IMR-90 (cell line): ENCODE measurements around the gene CCDC148. TPM values are rescaled to one million over a fixed set of nuclear protein-coding genes. Genes with fewer than 3 reads are reported as not detected.

Experiments
- ATAC-seq: fragments of 200-7000 bp; cut with Tn5 transposase; 2 replicates; pipeline ENCODE4 v1.9.1; 2020; ENCODE audit warnings: low read depth, mild to moderate bottlenecking, moderate library complexity
- BruUV-seq: library from RNA; stranded (reverse); fragments of 400-500 nt; replicated peaks from 2 replicates; lab custom pipeline; 2021; lab: Mats Ljungman, UMichigan
- CTCF ChIA-PET: fragments of 300-600 bp; formaldehyde crosslinking; extraction: SDS; loops from one replicate; lab custom pipeline; 2021; ENCODE audit warnings: antibody characterized with exemption; lab: Yijun Ruan, JAX
- POLR2A ChIA-PET: fragments of 300-600 bp; sonication (Branson Sonifier 250); formaldehyde crosslinking; loops from one replicate; lab custom pipeline; 2022; ENCODE audit warnings: antibody characterized with exemption; ENCODE audit not compliant: unreplicated experiment; lab: Charles Lee
- DNase-seq: peaks from one replicate; pipeline ENCODE4 v3.0.0; 2013
- H2AFZ ChIP-seq: replicated peaks from 2 replicates; pipeline ENCODE3; 2013; ENCODE audit warnings: low read length, mild to moderate bottlenecking; ENCODE audit not compliant: poor library complexity
- H2AK5ac ChIP-seq: 2 replicates; pipeline ENCODE4 v1.6.1; 2013; ENCODE audit warnings: low read depth, low read length, inconsistent platforms
- H2AK9ac ChIP-seq: replicated peaks from 2 replicates; pipeline ENCODE3; 2013; ENCODE audit warnings: mild to moderate bottlenecking, low read depth, low read length, moderate library complexity; ENCODE audit not compliant: poor library complexity
- H2BK120ac ChIP-seq: 2 replicates; pipeline ENCODE4 v1.6.1; 2013; ENCODE audit warnings: low read depth, low read length, inconsistent platforms
- H2BK15ac ChIP-seq: 3 replicates; pipeline ENCODE4 v1.6.1; 2013; ENCODE audit warnings: low read depth, low read length, inconsistent platforms
- H2BK20ac ChIP-seq: 2 replicates; pipeline ENCODE4 v1.6.1; 2013; ENCODE audit warnings: low read depth, mild to moderate bottlenecking, inconsistent platforms, low read length, moderate library complexity
- H2BK5ac ChIP-seq: 2 replicates; pipeline ENCODE4 v1.6.1; 2013; ENCODE audit warnings: mild to moderate bottlenecking, low read depth, low read length, inconsistent platforms; ENCODE audit not compliant: poor library complexity, severe bottlenecking
- H3K14ac ChIP-seq: replicated peaks from 2 replicates; pipeline ENCODE4 v1.6.1; 2013; ENCODE audit warnings: low read depth, low read length, inconsistent platforms
- H3K18ac ChIP-seq: 2 replicates; pipeline ENCODE4 v1.6.1; 2013; ENCODE audit warnings: low read depth, low read length, control low read depth
- H3K23ac ChIP-seq: 2 replicates; pipeline ENCODE4 v1.6.1; 2013; ENCODE audit warnings: low read depth, low read length, inconsistent platforms
- H3K27ac ChIP-seq: 2 replicates; pipeline ENCODE4 v1.5.1; 2013; ENCODE audit warnings: mild to moderate bottlenecking, control low read depth, low read length; ENCODE audit not compliant: insufficient read depth
- H3K27me3 ChIP-seq: 2 replicates; pipeline ENCODE4 v1.6.1; 2013; ENCODE audit warnings: low read length; ENCODE audit not compliant: control insufficient read depth, insufficient read depth
- H3K36me3 ChIP-seq: 2 replicates; pipeline ENCODE4 v1.6.1; 2013; ENCODE audit warnings: low read length, mixed read lengths; ENCODE audit not compliant: control insufficient read depth, insufficient read depth
- H3K4ac ChIP-seq: 2 replicates; pipeline ENCODE4 v1.6.1; 2013; ENCODE audit warnings: low read depth, low read length, inconsistent platforms
- H3K4me1 ChIP-seq: 2 replicates; pipeline ENCODE4 v1.6.1; 2013; ENCODE audit warnings: low read length, mixed read lengths; ENCODE audit not compliant: control insufficient read depth, insufficient read depth
- H3K4me2 ChIP-seq: 2 replicates; pipeline ENCODE4 v1.6.1; 2013; ENCODE audit warnings: low read depth, mild to moderate bottlenecking, control low read depth, low read length, moderate library complexity
- H3K4me3 ChIP-seq: 2 replicates; pipeline ENCODE4 v1.5.1; 2013; ENCODE audit warnings: low read depth, mild to moderate bottlenecking, control low read depth, low read length, moderate library complexity; ENCODE audit not compliant: insufficient read depth
- H3K56ac ChIP-seq: 2 replicates; pipeline ENCODE4 v1.6.1; 2013; ENCODE audit warnings: low read length, inconsistent platforms; ENCODE audit not compliant: insufficient read depth; ENCODE audit errors: extremely low read depth
- H3K79me1 ChIP-seq, 2 experiments: 2 replicates each; pipeline ENCODE4 v1.6.1; 2013; ENCODE audit warnings: low read length in 2 of 2, inconsistent platforms in 1 of 2, low read depth in 1 of 2
- H3K9ac ChIP-seq: 2 replicates; pipeline ENCODE4 v1.6.1; 2013; ENCODE audit warnings: low read depth, low read length, control low read depth
- H3K9me1 ChIP-seq: 2 replicates; pipeline ENCODE4 v1.6.1; 2013; ENCODE audit warnings: low read length, inconsistent platforms; ENCODE audit not compliant: insufficient read depth
- H3K9me3 ChIP-seq: 2 replicates; pipeline ENCODE4 v1.6.1; 2013; ENCODE audit warnings: low read length; ENCODE audit not compliant: control insufficient read depth, insufficient read depth
- H4K20me1 ChIP-seq: 2 replicates; pipeline ENCODE4 v1.6.1; 2013; ENCODE audit warnings: low read length, inconsistent platforms; ENCODE audit not compliant: insufficient read depth
- H4K5ac ChIP-seq: 2 replicates; pipeline ENCODE4 v1.6.1; 2013; ENCODE audit warnings: mild to moderate bottlenecking, low read depth, low read length, control low read depth
- H4K8ac ChIP-seq, 2 experiments: 2 replicates each; pipeline ENCODE4 v1.6.1; 2013; ENCODE audit warnings: low read depth in 2 of 2, low read length in 2 of 2, control low read depth in 1 of 2, inconsistent platforms in 1 of 2
- H4K91ac ChIP-seq: 2 replicates; pipeline ENCODE4 v1.6.1; 2013; ENCODE audit warnings: low read depth, low read length, inconsistent platforms; ENCODE audit not compliant: insufficient read depth
- BHLHE40 ChIP-seq: fragments of 150-350 bp; IDR thresholded peaks from 2 replicates; pipeline ENCODE4 v1.6.1; 2016; ENCODE audit warnings: mild to moderate bottlenecking, low read depth, low read length
- FOS ChIP-seq: fragments of 150-350 bp; IDR thresholded peaks from 2 replicates; pipeline ENCODE4 v1.6.1; 2016; ENCODE audit warnings: low read depth, low read length
- MAZ ChIP-seq: IDR thresholded peaks from 2 replicates; pipeline ENCODE4 v1.6.1; 2012; ENCODE audit warnings: low read depth, mild to moderate bottlenecking, low read length, improper control_type of control experiment, moderate library complexity, borderline replicate concordance
- WGBS, 2 experiments: methylation state at CpG; one replicate each; pipeline versions ENCODE4 v1.1.5 to v1.1.7; 2013; ENCODE audit warnings: missing lambda C conversion rate in 2 of 2; ENCODE audit not compliant: insufficient read length in 1 of 2; ENCODE audit errors: extremely low coverage in 2 of 2; 5-methylcytosine and 5-hydroxymethylcytosine counted together
- dilution Hi-C: fragments of 300-500 bp; cut with HindIII; formaldehyde crosslinking; loops from one replicate; pipeline ENCODE4 v1.14.3; 2018; ENCODE audit warnings: low sequenced_read_pairs; ENCODE audit not compliant: unreplicated experiment
- in situ Hi-C: fragments of 300-500 bp; cut with MboI; formaldehyde crosslinking; loops from 3 replicates; pipeline ENCODE4 v1.14.3; 2019; ENCODE audit warnings: low sequenced_read_pairs, inconsistent platforms, mixed read lengths
- intact Hi-C: fragments of 100-400 bp; cut with micrococcal nuclease; formaldehyde crosslinking; loops from 2 replicates; pipeline ENCODE4 v1.10.0; 2022
- polyA plus RNA-seq, 3 experiments: library from polyadenylated mRNA; depleted of rRNA; stranded (reverse); fragments of >200 nt; gene quantifications; 2 replicates each; pipeline ENCODE4 v1.2.3, GENCODE V29; 2012; ENCODE audit warnings: low replicate concordance in 1 of 3
- total RNA-seq: library from RNA; depleted of rRNA; stranded (reverse); fragments of >200 nt; gene quantifications from 2 replicates; pipeline ENCODE4 v1.2.3, GENCODE V29; 2012

Gene CCDC148
- total and polyA plus RNA-seq, 2 of the 4 experiments (the other 2 are of a cell fraction) = 0.18 to 0.31 TPM

GRCh38 chr2:158388159-158388558 is 68.4 kb downstream of the CCDC148 start:
- ATAC-seq = no peak
- Histone ChIP-seq H3K4me3 (no peak overlapping the region), H3K9ac (no peak overlapping the region), H3K9me1 (no peaks in the 10 kb centered on the region), H3K36me3 (no peaks in the 10 kb centered on the region), H3K18ac (no peak overlapping the region), H3K4ac (no peak overlapping the region), H2BK20ac (no peak overlapping the region), H4K5ac (no peak overlapping the region), H2BK15ac (no peak overlapping the region), H4K8ac (no peak overlapping the region), H3K23ac (no peak overlapping the region), H2BK120ac (no peak overlapping the region), H3K27me3 (no peaks in the 10 kb centered on the region; the same call in 1 of the 2 replicates), H3K9me3 (no peaks in the 10 kb centered on the region), H3K4me2 (no peak overlapping the region), H3K4me1 (no peaks in the 10 kb centered on the region), H2AK9ac (no peak overlapping the region), H4K91ac (no peak overlapping the region), H2AK5ac (no peak overlapping the region), H4K20me1 (no peaks in the 10 kb centered on the region), H3K14ac (no peak overlapping the region), H3K27ac (no peak overlapping the region), H3K56ac (no peak overlapping the region), H2AFZ (no peak overlapping the region), H2BK5ac (no peak overlapping the region), H3K79me1 (no peaks in the 10 kb centered on the region)
- dilution Hi-C loops = no loop called here
- POLR2A ChIA-PET = no interaction called here
- TF ChIP-seq FOS (no peak), BHLHE40 (no peak), MAZ (no peak)
- intact Hi-C loops = no loop called here
- CTCF ChIA-PET = no interaction called here
- no peak for DNase-seq
- in situ Hi-C loops = no loop called here
- no TSS peak for BruUV-seq
- WGBS, 2 experiments = no CpG with 5 or more reads among the region's 1 CpG
